ENCODE measurements around the gene SERPINB5. TPM values are rescaled to one million over a fixed set of nuclear protein-coding genes. Genes with fewer than 3 reads are reported as not detected.

SERPINB5 gene
- total RNA-seq, 2 experiments from 2014 or later = not detected

DNA sequence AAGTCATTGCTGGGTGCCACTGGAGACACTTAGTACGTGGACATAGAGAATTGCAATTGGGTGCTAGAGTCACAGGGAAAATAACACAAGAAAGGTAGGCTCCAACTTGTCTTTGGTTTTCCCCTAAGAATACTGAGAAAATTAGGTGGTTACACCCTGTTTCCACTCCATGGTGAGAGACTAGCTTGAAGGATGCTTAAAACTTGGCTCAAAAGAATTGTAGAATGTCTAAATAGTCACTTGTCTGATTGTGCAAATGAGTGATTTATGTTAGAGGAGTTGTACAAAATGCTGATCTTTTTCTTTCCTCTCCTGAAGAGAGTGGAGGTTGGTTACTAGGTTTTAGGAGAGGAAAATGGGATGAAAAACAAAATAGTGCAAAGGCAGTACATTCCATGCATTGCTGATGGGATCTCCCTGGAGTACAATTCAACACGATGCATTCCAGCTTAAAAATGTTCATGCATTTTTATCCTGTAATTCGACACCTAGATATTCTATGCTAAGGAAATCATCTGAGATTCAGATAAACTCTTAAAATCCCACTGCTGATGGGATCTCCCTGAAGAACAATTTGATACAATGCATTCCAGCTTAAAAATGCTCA lies 63.2 kb downstream of the SERPINB5 start:
- Mint-ChIP-seq H3K4me3 (no peak overlapping the region), H3K27ac (no peak overlapping the region), H3K27me3 (ENCODE audit: low read depth) (peaks cover 9% of the 10 kb centered on the region), H3K4me1 (ENCODE audit: low read depth) (no peaks in the 10 kb centered on the region), H3K36me3 (ENCODE audit: low read depth) (no peaks in the 10 kb centered on the region), H3K9me3 (no peaks in the 10 kb centered on the region)
- DNase-seq = no peak
- CTCF ChIA-PET = no interaction called here
- intact Hi-C loops (cut with micrococcal nuclease) = no loop called here

DNA sequence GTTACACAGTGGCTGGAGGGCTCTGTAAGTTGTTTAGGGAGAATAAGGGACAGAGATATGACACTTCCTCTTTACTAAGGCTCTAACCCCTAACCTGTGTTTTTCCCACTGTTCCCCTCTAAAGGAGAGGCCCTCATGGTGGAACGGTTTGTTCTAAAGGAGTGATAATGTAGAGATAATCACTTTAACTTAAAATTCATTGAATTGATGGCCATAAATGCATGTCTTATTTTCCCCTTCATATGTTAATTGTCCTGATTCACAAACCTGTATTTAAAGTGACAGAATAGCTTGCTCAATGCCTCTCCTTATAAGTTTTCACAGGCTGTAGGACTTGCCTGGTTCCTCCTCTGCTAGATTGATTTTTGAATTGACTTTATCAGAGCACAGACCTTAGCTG lies 65.3 kb downstream of the SERPINB5 start, which contains the start of gene SERPINB12:
Gene SERPINB12 (plus strand): TSS at position 301 of the 400 bp plus-strand sequence. CDS start 13,791 bp downstream, outside the sequence.
- Mint-ChIP-seq H3K9me3 (no peaks in the 10 kb centered on the region), H3K27me3 (ENCODE audit: low read depth) (peaks cover 12% of the 10 kb centered on the region), H3K4me3 (no peak within 1 kb of the TSS), H3K27ac (no peak within 1 kb of the TSS), H3K36me3 (ENCODE audit: low read depth) (no peaks in the 10 kb centered on the region), H3K4me1 (ENCODE audit: low read depth) (no peaks in the 10 kb centered on the region)
- no peak for DNase-seq
- intact Hi-C loops (cut with micrococcal nuclease) = no loop called here
- CTCF ChIA-PET = no interaction called here

DNA sequence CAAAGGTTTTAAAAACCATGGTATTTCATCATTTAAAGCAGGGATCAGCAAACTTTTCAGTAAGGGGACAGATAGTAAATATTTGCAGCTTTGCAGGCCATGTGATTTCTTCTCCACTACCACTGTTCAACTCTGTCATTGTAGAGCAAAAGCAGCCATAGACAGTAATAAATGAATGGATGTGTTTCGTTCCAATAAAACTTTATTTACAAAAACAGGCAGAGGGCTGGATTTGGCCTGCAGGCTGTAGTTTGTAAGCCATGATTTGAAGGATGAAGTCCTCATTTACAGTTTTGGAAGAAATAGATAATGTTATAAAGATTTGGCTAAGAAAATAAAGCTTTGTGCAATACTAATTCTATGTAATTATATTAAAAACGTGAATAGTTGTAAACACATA lies 67.3 kb downstream of the SERPINB5 start:
- H3K27me3 Mint-ChIP-seq (ENCODE audit: low read depth) = peaks cover 12% of the 10 kb centered on the region
- H3K4me1 Mint-ChIP-seq (ENCODE audit: low read depth) = no peaks in the 10 kb centered on the region
- intact Hi-C loops (cut with micrococcal nuclease) = no loop called here
- no peak overlapping the region for H3K4me3 Mint-ChIP-seq
- DNase-seq = no peak
- CTCF ChIA-PET = interaction anchor here (1.6 kb wide), 1 partner anchor 26 kb away, joined by 6 read pairs; no protein-coding TSS in a partner anchor
- no peak overlapping the region for H3K27ac Mint-ChIP-seq
- H3K36me3 Mint-ChIP-seq (ENCODE audit: low read depth) = no peaks in the 10 kb centered on the region
- H3K9me3 Mint-ChIP-seq = no peaks in the 10 kb centered on the region

DNA sequence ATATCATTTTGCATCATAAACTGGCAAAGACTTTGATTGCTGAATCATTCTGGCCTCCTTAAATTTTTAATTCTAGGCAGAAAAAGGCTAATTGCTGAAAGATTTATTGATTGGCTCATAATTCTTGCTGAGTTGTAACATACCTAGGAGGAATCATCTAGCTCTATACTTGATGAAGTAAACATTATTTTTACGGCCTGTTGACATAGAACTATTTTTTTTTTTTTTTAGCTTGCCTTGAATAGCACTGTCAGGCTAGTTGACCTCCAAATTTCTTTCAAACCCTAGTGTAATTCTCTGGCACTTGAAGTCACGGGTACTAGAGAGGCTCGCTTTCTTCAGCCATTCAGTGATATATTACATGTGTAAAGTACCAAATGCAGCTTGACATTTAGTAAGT lies 68.2 kb downstream of the SERPINB5 start:
- no peak for DNase-seq
- Mint-ChIP-seq H3K4me1 (ENCODE audit: low read depth) (no peaks in the 10 kb centered on the region), H3K27ac (no peak overlapping the region), H3K27me3 (ENCODE audit: low read depth) (peaks cover 6% of the 10 kb centered on the region), H3K4me3 (no peak overlapping the region), H3K9me3 (no peaks in the 10 kb centered on the region), H3K36me3 (ENCODE audit: low read depth) (no peaks in the 10 kb centered on the region)
- intact Hi-C loops (cut with micrococcal nuclease) = no loop called here
- CTCF ChIA-PET = interaction anchor here (1.6 kb wide), 1 partner anchor 27 kb away, joined by 6 read pairs; no protein-coding TSS in a partner anchor

DNA sequence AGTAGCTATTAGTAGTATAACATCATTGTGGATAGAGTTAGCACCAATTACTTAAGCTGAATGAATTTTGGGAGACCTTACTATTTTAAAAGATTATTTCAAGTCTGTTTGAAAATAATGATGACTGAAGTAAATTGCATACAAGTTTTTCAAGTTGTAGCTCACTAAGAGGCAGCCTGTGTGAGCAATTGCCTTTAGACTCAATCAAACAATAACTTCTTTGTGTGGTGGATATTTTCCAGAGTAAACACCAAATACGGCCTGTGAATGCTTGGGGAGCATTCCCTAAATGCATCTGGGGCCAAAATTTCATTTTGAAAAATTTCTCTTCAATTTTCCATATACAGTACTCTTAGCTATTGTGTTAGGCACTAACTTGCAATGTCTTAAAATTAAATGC lies 73.3 kb downstream of the SERPINB5 start:
- CTCF ChIA-PET = interaction anchor here (1.2 to 1.5 kb wide), 3 partner anchors 28 to 445 kb away, joined by 3 to 9 read pairs (median 4); no protein-coding TSS in a partner anchor
- intact Hi-C loops (cut with micrococcal nuclease) = no loop called here
- Mint-ChIP-seq H3K9me3 (no peaks in the 10 kb centered on the region), H3K4me3 (no peak overlapping the region), H3K27me3 (ENCODE audit: low read depth) (peaks cover 10% of the 10 kb centered on the region), H3K36me3 (ENCODE audit: low read depth) (no peaks in the 10 kb centered on the region), H3K27ac (no peak overlapping the region), H3K4me1 (ENCODE audit: low read depth) (no peaks in the 10 kb centered on the region)
- DNase-seq = no peak

DNA sequence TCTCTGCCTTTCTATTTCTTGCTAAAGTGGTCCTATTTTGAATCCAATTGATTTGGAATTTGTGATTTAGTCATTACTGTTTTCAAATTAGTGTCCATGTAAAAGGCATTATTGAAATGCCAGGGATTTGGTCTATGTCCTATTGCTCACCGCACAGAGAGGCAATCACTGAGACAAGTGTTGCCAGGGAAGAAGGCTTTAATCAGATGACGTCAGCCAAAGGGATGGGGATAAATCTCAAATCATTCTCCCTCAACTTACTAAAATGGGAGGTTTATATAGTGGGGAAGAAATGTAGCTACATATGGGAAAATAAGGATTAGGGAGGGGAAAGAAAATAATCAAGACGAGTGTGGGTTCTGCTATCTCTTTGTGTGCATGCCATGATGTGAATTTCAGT lies 75.0 kb downstream of the SERPINB5 start:
- no peaks in the 10 kb centered on the region for H3K4me1 Mint-ChIP-seq (ENCODE audit: low read depth)
- no peaks in the 10 kb centered on the region for H3K36me3 Mint-ChIP-seq (ENCODE audit: low read depth)
- intact Hi-C loops (cut with micrococcal nuclease) = no loop called here
- H3K9me3 Mint-ChIP-seq = no peaks in the 10 kb centered on the region
- DNase-seq = no peak
- no peak overlapping the region for H3K27ac Mint-ChIP-seq
- CTCF ChIA-PET = no interaction called here
- H3K27me3 Mint-ChIP-seq (ENCODE audit: low read depth) = peaks cover 8% of the 10 kb centered on the region
- H3K4me3 Mint-ChIP-seq = no peak overlapping the region

DNA sequence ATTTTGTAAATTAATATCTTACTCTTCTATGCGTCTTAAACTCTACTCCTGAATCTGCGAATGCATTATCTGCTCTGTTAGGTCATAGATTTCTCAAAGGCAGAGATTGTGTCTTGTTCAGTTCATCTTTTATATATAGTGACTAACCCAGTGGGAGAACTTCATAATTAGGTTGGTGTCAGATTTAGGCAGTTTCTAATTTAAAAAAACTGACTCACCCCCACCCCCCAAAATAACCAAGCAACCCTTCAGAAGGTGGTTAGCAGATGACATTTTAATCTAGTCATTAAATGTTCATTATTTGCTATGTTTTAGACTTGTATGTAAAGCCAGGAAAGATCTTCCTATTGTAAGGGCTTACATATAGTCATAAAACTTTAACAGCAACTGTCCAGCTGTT lies 75.8 kb downstream of the SERPINB5 start:
- no peak for DNase-seq
- Mint-ChIP-seq H3K4me1 (ENCODE audit: low read depth) (no peaks in the 10 kb centered on the region), H3K9me3 (no peaks in the 10 kb centered on the region), H3K27ac (no peak overlapping the region), H3K27me3 (ENCODE audit: low read depth) (peaks cover 8% of the 10 kb centered on the region), H3K36me3 (ENCODE audit: low read depth) (no peaks in the 10 kb centered on the region), H3K4me3 (no peak overlapping the region)
- CTCF ChIA-PET = no interaction called here
- intact Hi-C loops (cut with micrococcal nuclease) = no loop called here

DNA sequence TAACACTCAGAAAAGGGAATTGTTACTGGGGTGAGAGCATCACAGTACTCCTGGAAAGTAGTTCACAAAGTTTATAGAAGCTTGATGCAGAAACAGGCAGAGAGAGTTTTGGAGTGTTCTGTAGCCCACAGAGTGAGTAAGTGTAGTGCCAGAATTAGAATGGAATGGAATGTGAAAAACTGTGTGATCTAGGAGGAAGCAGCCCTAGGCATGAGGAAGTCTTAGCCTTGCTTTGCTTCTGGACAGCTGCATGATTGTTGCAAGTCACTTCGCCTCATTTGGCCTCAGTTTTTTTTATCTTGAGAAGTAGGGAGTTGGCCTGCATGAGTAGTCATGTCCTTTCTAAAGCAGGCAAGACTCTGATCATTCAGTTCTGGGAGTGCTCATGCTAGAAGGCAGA lies 76.3 kb downstream of the SERPINB5 start:
- intact Hi-C loops (cut with micrococcal nuclease) = no loop called here
- CTCF ChIA-PET = interaction anchor here (0.5 to 0.9 kb wide), 2 partner anchors 11 to 392 kb away, joined by 3 read pairs; no protein-coding TSS in a partner anchor
- DNase-seq = no peak
- H3K9me3 Mint-ChIP-seq = no peaks in the 10 kb centered on the region
- H3K27ac Mint-ChIP-seq = no peak overlapping the region
- H3K4me1 Mint-ChIP-seq (ENCODE audit: low read depth) = no peaks in the 10 kb centered on the region
- H3K4me3 Mint-ChIP-seq = no peak overlapping the region
- no peaks in the 10 kb centered on the region for H3K36me3 Mint-ChIP-seq (ENCODE audit: low read depth)
- H3K27me3 Mint-ChIP-seq (ENCODE audit: low read depth) = peaks cover 8% of the 10 kb centered on the region

Other genes with a start within 250 kb of the SERPINB5 start
- gene BCL2, start 157.2 kb upstream of the SERPINB5 start, total RNA-seq = 10 to 100 TPM; 48.4 to 49.6 TPM
- gene KDSR, start 109.8 kb upstream of the SERPINB5 start, total RNA-seq = 10 to 100 TPM; 75.2 to 81.5 TPM
- 10 to 100 TPM; 28.7 to 30.1 TPM for gene VPS4B, start 54.5 kb upstream of the SERPINB5 start, total RNA-seq
- not detected for gene SERPINB12, start 65.4 kb downstream of the SERPINB5 start, total RNA-seq
- gene SERPINB13, start 110.4 kb downstream of the SERPINB5 start, total RNA-seq = not detected
- not detected for gene SERPINB4, start 167.3 kb downstream of the SERPINB5 start, total RNA-seq
- not detected for gene SERPINB3, start 184.9 kb downstream of the SERPINB5 start, total RNA-seq
- gene SERPINB11, start 226.0 kb downstream of the SERPINB5 start, total RNA-seq = not detected